Measurements from ENCODE around the gene TTYH3. TPM values are rescaled to one million over a fixed set of nuclear protein-coding genes. Genes with fewer than 3 reads are reported as not detected.
A peak's percentile ranks its signal among the peaks of the same experiment; 100 is the strongest.

Gene TTYH3
- total RNA-seq, 1 experiment from 2014 or later, result 178 TPM

- TF ChIP-seq PREB (CRISPR knock-in tag; IDR thresholded peaks at IDR 0.05; ENCODE audit: borderline replicate concordance) (no peak), ZSCAN18 (CRISPR knock-in tag; IDR thresholded peaks at IDR 0.05) (no peak), TCF7 (CRISPR knock-in tag; IDR thresholded peaks at IDR 0.05; ENCODE audit: low read depth) (no peak), ZNF232 (CRISPR knock-in tag; IDR thresholded peaks at IDR 0.05) (no peak), IRF1 (CRISPR knock-in tag; IDR thresholded peaks at IDR 0.05) (no peak), ZBTB21 (CRISPR knock-in tag; IDR thresholded peaks at IDR 0.05; ENCODE audit: borderline replicate concordance) (no peak), KAT7 (CRISPR knock-in tag; IDR thresholded peaks at IDR 0.05; ENCODE audit: borderline replicate concordance) (no peak), SMAD4 (CRISPR knock-in tag; IDR thresholded peaks at IDR 0.05) (no peak), ZNF281 (CRISPR knock-in tag; IDR thresholded peaks at IDR 0.05) (no peak), OVOL2 (CRISPR knock-in tag; IDR thresholded peaks at IDR 0.05; ENCODE audit: borderline replicate concordance) (no peak)
- TF ChIP-seq, protein P1, sequence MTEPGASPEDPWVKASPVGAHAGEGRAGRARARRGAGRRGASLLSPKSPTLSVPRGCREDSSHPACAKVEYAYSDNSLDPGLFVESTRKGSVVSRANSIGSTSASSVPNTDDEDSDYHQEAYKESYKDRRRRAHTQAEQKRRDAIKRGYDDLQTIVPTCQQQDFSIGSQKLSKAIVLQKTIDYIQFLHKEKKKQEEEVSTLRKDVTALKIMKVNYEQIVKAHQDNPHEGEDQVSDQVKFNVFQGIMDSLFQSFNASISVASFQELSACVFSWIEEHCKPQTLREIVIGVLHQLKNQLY (CRISPR knock-in tag; IDR thresholded peaks at IDR 0.05), result no peak
- TF ChIP-seq, protein P2, sequence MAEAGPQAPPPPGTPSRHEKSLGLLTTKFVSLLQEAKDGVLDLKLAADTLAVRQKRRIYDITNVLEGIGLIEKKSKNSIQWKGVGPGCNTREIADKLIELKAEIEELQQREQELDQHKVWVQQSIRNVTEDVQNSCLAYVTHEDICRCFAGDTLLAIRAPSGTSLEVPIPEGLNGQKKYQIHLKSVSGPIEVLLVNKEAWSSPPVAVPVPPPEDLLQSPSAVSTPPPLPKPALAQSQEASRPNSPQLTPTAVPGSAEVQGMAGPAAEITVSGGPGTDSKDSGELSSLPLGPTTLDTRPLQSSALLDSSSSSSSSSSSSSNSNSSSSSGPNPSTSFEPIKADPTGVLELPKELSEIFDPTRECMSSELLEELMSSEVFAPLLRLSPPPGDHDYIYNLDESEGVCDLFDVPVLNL (CRISPR knock-in tag; IDR thresholded peaks at IDR 0.05; ENCODE audit: borderline replicate concordance, low read depth), result no peak
Observed at GRCh38 chr7:2611401-2611800, 20.4 kb upstream of the TTYH3 start (continued).

DNA sequence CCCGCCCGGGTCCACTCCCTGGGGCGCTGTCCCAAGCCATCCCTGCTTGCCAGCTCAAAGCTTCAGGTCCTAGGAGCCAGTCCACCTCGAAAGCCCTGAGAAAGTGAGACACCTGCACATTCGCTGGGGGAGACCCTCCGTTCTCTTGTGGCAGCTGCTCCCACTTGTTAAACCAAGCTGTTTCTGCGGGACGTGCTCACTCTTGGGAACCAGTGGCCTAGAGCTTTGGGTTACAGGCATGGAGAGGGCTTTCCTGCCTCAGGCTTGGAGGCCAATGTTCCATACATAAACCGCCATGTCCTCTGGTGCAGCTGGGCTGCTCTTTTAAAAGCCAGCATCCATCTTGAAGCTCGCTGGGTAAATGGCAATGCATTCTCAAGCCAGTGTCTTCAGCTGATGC is 19.9 kb upstream of the TTYH3 start:
- Mint-ChIP-seq H3K4me1 (peaks cover 26% of the 10 kb centered on the region), H3K27me3 (ENCODE audit: low read depth) (no peaks in the 10 kb centered on the region), H3K4me3 (no peak overlapping the region), H3K36me3 (no peaks in the 10 kb centered on the region), H3K27ac (peak overlapping the region; percentile 57), H3K9me3 (no peaks in the 10 kb centered on the region)
- ATAC-seq, result no peak
- ChIA-PET POLR2A (interaction anchor here (1.4 kb wide), 1 partner anchor 10 kb away, joined by 5 read pairs; no protein-coding TSS in a partner anchor), CTCF (interaction anchor here (0.5 to 3.9 kb wide), 20 partner anchors 10 to 161 kb away, joined by 3 to 27 read pairs (median 5); partner anchors contain the start of genes BRAT1 and TTYH3)
- DNase-seq (ENCODE audit: low spot score), result no peak
- TF ChIP-seq NFATC4 (CRISPR knock-in tag; IDR thresholded peaks at IDR 0.05) (no peak), SOX15 (CRISPR knock-in tag; IDR thresholded peaks at IDR 0.05) (no peak), ZNF425 (CRISPR knock-in tag; conservative IDR thresholded peaks at IDR 0.05) (no peak), JUN (CRISPR knock-in tag; IDR thresholded peaks at IDR 0.05) (no peak), AFF4 (CRISPR knock-in tag; IDR thresholded peaks at IDR 0.05; ENCODE audit: borderline replicate concordance) (no peak)
- TF ChIP-seq, protein P3, sequence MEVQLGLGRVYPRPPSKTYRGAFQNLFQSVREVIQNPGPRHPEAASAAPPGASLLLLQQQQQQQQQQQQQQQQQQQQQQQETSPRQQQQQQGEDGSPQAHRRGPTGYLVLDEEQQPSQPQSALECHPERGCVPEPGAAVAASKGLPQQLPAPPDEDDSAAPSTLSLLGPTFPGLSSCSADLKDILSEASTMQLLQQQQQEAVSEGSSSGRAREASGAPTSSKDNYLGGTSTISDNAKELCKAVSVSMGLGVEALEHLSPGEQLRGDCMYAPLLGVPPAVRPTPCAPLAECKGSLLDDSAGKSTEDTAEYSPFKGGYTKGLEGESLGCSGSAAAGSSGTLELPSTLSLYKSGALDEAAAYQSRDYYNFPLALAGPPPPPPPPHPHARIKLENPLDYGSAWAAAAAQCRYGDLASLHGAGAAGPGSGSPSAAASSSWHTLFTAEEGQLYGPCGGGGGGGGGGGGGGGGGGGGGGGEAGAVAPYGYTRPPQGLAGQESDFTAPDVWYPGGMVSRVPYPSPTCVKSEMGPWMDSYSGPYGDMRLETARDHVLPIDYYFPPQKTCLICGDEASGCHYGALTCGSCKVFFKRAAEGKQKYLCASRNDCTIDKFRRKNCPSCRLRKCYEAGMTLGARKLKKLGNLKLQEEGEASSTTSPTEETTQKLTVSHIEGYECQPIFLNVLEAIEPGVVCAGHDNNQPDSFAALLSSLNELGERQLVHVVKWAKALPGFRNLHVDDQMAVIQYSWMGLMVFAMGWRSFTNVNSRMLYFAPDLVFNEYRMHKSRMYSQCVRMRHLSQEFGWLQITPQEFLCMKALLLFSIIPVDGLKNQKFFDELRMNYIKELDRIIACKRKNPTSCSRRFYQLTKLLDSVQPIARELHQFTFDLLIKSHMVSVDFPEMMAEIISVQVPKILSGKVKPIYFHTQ (CRISPR knock-in tag; IDR thresholded peaks at IDR 0.05), result no peak
